ENCODE results near the gene EIF1AD. TPM values are rescaled to one million over a fixed set of nuclear protein-coding genes. Genes with fewer than 3 reads are reported as not detected.

The EIF1AD gene
- total and polyA plus RNA-seq, 2 experiments from 2014 or later = 16.1 to 32.1 TPM

Other genes with a start within 250 kb of the EIF1AD start
- 12.5 and 16.1 TPM in 2 replicates for gene AP5B1, start 221.2 kb downstream of the EIF1AD start, total RNA-seq (2014; rRNA removed; shearing (Covaris generic))
- 3.1 TPM in 2 replicates for gene AP5B1, start 221.2 kb downstream of the EIF1AD start, polyA plus RNA-seq (2016; fragmentation: Nextera tagmentation; extraction: Ambion mirVana)
- 3.3 and 5.1 TPM in 2 replicates for gene OVOL1, start 215.1 kb downstream of the EIF1AD start, total RNA-seq (2014; rRNA removed; shearing (Covaris generic))
- gene OVOL1, start 215.1 kb downstream of the EIF1AD start, polyA plus RNA-seq (2016; fragmentation: Nextera tagmentation; extraction: Ambion mirVana) = 1.4 and 1.5 TPM in 2 replicates
- gene SNX32, start 168.2 kb downstream of the EIF1AD start, total RNA-seq (2014; rRNA removed; shearing (Covaris generic)) = 0.49 TPM in 1 of 2 replicates, not detected in the other
- 1.2 and 2.4 TPM in 2 replicates for gene SNX32, start 168.2 kb downstream of the EIF1AD start, polyA plus RNA-seq (2016; fragmentation: Nextera tagmentation; extraction: Ambion mirVana)
- gene CFL1, start 144.0 kb downstream of the EIF1AD start, total RNA-seq (2014; rRNA removed; shearing (Covaris generic)) = 981 and 1,393 TPM in 2 replicates
- 1,996 and 2,124 TPM in 2 replicates for gene CFL1, start 144.0 kb downstream of the EIF1AD start, polyA plus RNA-seq (2016; fragmentation: Nextera tagmentation; extraction: Ambion mirVana)
- gene MUS81, start 141.7 kb downstream of the EIF1AD start, total RNA-seq (2014; rRNA removed; shearing (Covaris generic)) = 35.5 and 48.6 TPM in 2 replicates
- gene MUS81, start 141.7 kb downstream of the EIF1AD start, polyA plus RNA-seq (2016; fragmentation: Nextera tagmentation; extraction: Ambion mirVana) = 38.5 and 39.1 TPM in 2 replicates
- 4.5 and 9.4 TPM in 2 replicates for gene EFEMP2, start 129.4 kb downstream of the EIF1AD start, total RNA-seq (2014; rRNA removed; shearing (Covaris generic))
- 7.4 and 8.0 TPM in 2 replicates for gene EFEMP2, start 129.4 kb downstream of the EIF1AD start, polyA plus RNA-seq (2016; fragmentation: Nextera tagmentation; extraction: Ambion mirVana)
- not detected in 2 replicates for gene CTSW, start 122.3 kb downstream of the EIF1AD start, total RNA-seq (2014; rRNA removed; shearing (Covaris generic))
- 0.17 TPM in 1 of 2 replicates, not detected in the other for gene CTSW, start 122.3 kb downstream of the EIF1AD start, polyA plus RNA-seq (2016; fragmentation: Nextera tagmentation; extraction: Ambion mirVana)
- 94.3 and 102 TPM in 2 replicates for gene FIBP, start 113.7 kb downstream of the EIF1AD start, total RNA-seq (2014; rRNA removed; shearing (Covaris generic))
- gene FIBP, start 113.7 kb downstream of the EIF1AD start, polyA plus RNA-seq (2016; fragmentation: Nextera tagmentation; extraction: Ambion mirVana) = 79.0 and 84.4 TPM in 2 replicates
- gene CCDC85B, start 111.5 kb downstream of the EIF1AD start, total RNA-seq (2014; rRNA removed; shearing (Covaris generic)) = 57.3 and 66.3 TPM in 2 replicates
- 54.5 and 60.4 TPM in 2 replicates for gene CCDC85B, start 111.5 kb downstream of the EIF1AD start, polyA plus RNA-seq (2016; fragmentation: Nextera tagmentation; extraction: Ambion mirVana)
- 10.1 and 14.6 TPM in 2 replicates for gene FOSL1, start 101.8 kb downstream of the EIF1AD start, total RNA-seq (2014; rRNA removed; shearing (Covaris generic))
- gene FOSL1, start 101.8 kb downstream of the EIF1AD start, polyA plus RNA-seq (2016; fragmentation: Nextera tagmentation; extraction: Ambion mirVana) = 17.1 and 20.1 TPM in 2 replicates
- 21.6 and 23.2 TPM in 2 replicates for gene C11orf68, start 83.1 kb downstream of the EIF1AD start, total RNA-seq (2014; rRNA removed; shearing (Covaris generic))
- 16.8 and 18.6 TPM in 2 replicates for gene C11orf68, start 83.1 kb downstream of the EIF1AD start, polyA plus RNA-seq (2016; fragmentation: Nextera tagmentation; extraction: Ambion mirVana)
- gene DRAP1, start 82.7 kb downstream of the EIF1AD start, total RNA-seq (2014; rRNA removed; shearing (Covaris generic)) = 83.0 and 121 TPM in 2 replicates
- gene DRAP1, start 82.7 kb downstream of the EIF1AD start, polyA plus RNA-seq (2016; fragmentation: Nextera tagmentation; extraction: Ambion mirVana) = 294 and 358 TPM in 2 replicates
- 1.1 and 2.0 TPM in 2 replicates for gene TSGA10IP, start 56.7 kb downstream of the EIF1AD start, total RNA-seq (2014; rRNA removed; shearing (Covaris generic))
- 1.6 and 2.5 TPM in 2 replicates for gene TSGA10IP, start 56.7 kb downstream of the EIF1AD start, polyA plus RNA-seq (2016; fragmentation: Nextera tagmentation; extraction: Ambion mirVana)
- 43.9 and 55.8 TPM in 2 replicates for gene SART1, start 40.4 kb downstream of the EIF1AD start, total RNA-seq (2014; rRNA removed; shearing (Covaris generic))
- gene SART1, start 40.4 kb downstream of the EIF1AD start, polyA plus RNA-seq (2016; fragmentation: Nextera tagmentation; extraction: Ambion mirVana) = 91.0 and 105 TPM in 2 replicates
- gene BANF1, start 346 bp upstream of the EIF1AD start, total RNA-seq (2014; rRNA removed; shearing (Covaris generic)) = 44.7 and 58.2 TPM in 2 replicates
- 765 and 903 TPM in 2 replicates for gene BANF1, start 346 bp upstream of the EIF1AD start, polyA plus RNA-seq (2016; fragmentation: Nextera tagmentation; extraction: Ambion mirVana)
- 4.2 and 5.9 TPM in 2 replicates for gene CST6, start 9.9 kb upstream of the EIF1AD start, total RNA-seq (2014; rRNA removed; shearing (Covaris generic))
- gene CST6, start 9.9 kb upstream of the EIF1AD start, polyA plus RNA-seq (2016; fragmentation: Nextera tagmentation; extraction: Ambion mirVana) = 8.3 and 9.9 TPM in 2 replicates
- gene CATSPER1, start 24.3 kb upstream of the EIF1AD start, total RNA-seq (2014; rRNA removed; shearing (Covaris generic)) = not detected in 2 replicates
- gene CATSPER1, start 24.3 kb upstream of the EIF1AD start, polyA plus RNA-seq (2016; fragmentation: Nextera tagmentation; extraction: Ambion mirVana) = not detected in 2 replicates
- gene GAL3ST3, start 47.0 kb upstream of the EIF1AD start, total RNA-seq (2014; rRNA removed; shearing (Covaris generic)) = 48.0 and 63.4 TPM in 2 replicates
- 12.7 and 15.6 TPM in 2 replicates for gene GAL3ST3, start 47.0 kb upstream of the EIF1AD start, polyA plus RNA-seq (2016; fragmentation: Nextera tagmentation; extraction: Ambion mirVana)
- 173 and 180 TPM in 2 replicates for gene SF3B2, start 50.2 kb upstream of the EIF1AD start, total RNA-seq (2014; rRNA removed; shearing (Covaris generic))
- 173 and 191 TPM in 2 replicates for gene SF3B2, start 50.2 kb upstream of the EIF1AD start, polyA plus RNA-seq (2016; fragmentation: Nextera tagmentation; extraction: Ambion mirVana)
- 23.7 and 37.5 TPM in 2 replicates for gene PACS1, start 68.1 kb upstream of the EIF1AD start, total RNA-seq (2014; rRNA removed; shearing (Covaris generic))
- 8.0 and 8.8 TPM in 2 replicates for gene PACS1, start 68.1 kb upstream of the EIF1AD start, polyA plus RNA-seq (2016; fragmentation: Nextera tagmentation; extraction: Ambion mirVana)